Transverse colon (tissue), 4 donors: ENCODE results near the gene GPR83. TPM values are rescaled to one million over a fixed set of nuclear protein-coding genes. Genes with fewer than 3 reads are reported as not detected.

Experiments used
- DNase-seq: peaks from one replicate; pipeline ENCODE4 v3.0.0-alpha.2; 2019
- H3K27ac ChIP-seq, 4 donors: fragments of 200-600 bp; sonication (generic); 2 replicates each; pipeline ENCODE4 v1.5.1; 2016 to 2018; ENCODE audit warnings: inconsistent platforms in 4 of 4
- H3K27me3 ChIP-seq: fragments of 200-600 bp; sonication (generic); 2 replicates; pipeline ENCODE4 v1.5.1; 2017; ENCODE audit warnings: inconsistent platforms
- H3K36me3 ChIP-seq, 4 donors: fragments of 200-600 bp; sonication (generic); 2 replicates each; pipeline ENCODE4 v1.5.1; 2017 to 2019; ENCODE audit warnings: inconsistent platforms in 4 of 4
- H3K4me1 ChIP-seq, 4 donors: fragments of 200-600 bp; sonication (generic); 2 replicates each; pipeline ENCODE4 v1.5.1; 2017 to 2020; ENCODE audit warnings: inconsistent platforms in 4 of 4
- H3K4me3 ChIP-seq, 4 donors: fragments of 200-600 bp; sonication (generic); 1 replicate in 1 of 4; 2 replicates in 3 of 4; pipeline versions ENCODE4 v1.5.1 to v1.6.1; 2017 to 2019; ENCODE audit warnings: inconsistent platforms in 4 of 4
- H3K9me3 ChIP-seq, 2 donors: fragments of 200-600 bp; sonication (generic); 2 replicates each; pipeline ENCODE4 v1.5.1; 2017 to 2019; ENCODE audit warnings: inconsistent platforms in 2 of 2
- CTCF ChIP-seq, 5 experiments: fragments of 200-600 bp in 3 of 5; fragments of 450-650 bp in 2 of 5; sonication (generic) in 3 of 5; IDR thresholded peaks; 1 replicate in 2 of 5; 2 replicates in 3 of 5; pipeline ENCODE4 v1.5.1; 2016 to 2017; ENCODE audit warnings: antibody characterized with exemption in 5 of 5, inconsistent platforms in 3 of 5, mild to moderate bottlenecking in 2 of 5, moderate library complexity in 1 of 5
- EP300 ChIP-seq: sonication (generic); formaldehyde crosslinking; IDR thresholded peaks from one replicate; pipeline ENCODE4 v1.6.1; 2017; ENCODE audit warnings: antibody characterized with exemption, low read depth
- POLR2A ChIP-seq: fragments of 450-650 bp; IDR thresholded peaks from one replicate; pipeline ENCODE4 v1.6.1; 2016; ENCODE audit warnings: antibody characterized with exemption, mild to moderate bottlenecking, moderate library complexity
- POLR2AphosphoS5 ChIP-seq, 3 donors: sonication (generic); formaldehyde crosslinking; IDR thresholded peaks; one replicate each; pipeline ENCODE4 v1.6.1; 2016; ENCODE audit warnings: antibody characterized with exemption in 3 of 3
- WGBS, 2 donors: methylation state at CpG; one replicate each; pipeline ENCODE4 v1.1.5; 2018; ENCODE audit warnings: low coverage in 1 of 2; 5-methylcytosine and 5-hydroxymethylcytosine counted together
- in situ Hi-C, 4 donors: fragments of 200-750 bp; cut with MboI; loops; one replicate each; pipeline versions ENCODE4 v1.15.0 to v1.15.1; 2017; ENCODE audit warnings: low sequenced_read_pairs in 3 of 4, low pct_ligation_motif_present in 1 of 4, low pct_unique_long_range_greater_than_20kb in 1 of 4
- intact Hi-C: fragments of 100-400 bp; cut with DNase I; formaldehyde crosslinking; loops from one replicate; pipeline ENCODE4 v1.15.1; 2023; ENCODE audit warnings: low total_unique reads
- total RNA-seq, 4 donors: library from RNA; depleted of rRNA; stranded (reverse); fragments of >200 nt; gene quantifications; one replicate each; pipeline ENCODE4 v1.1.0, GENCODE V29; 2016

GPR83 gene
- total RNA-seq, 4 donors from 2014 or later, result 3.8 TPM; not detected in 3

GRCh38 chr11:94418123-94418765 lies 17.0 kb upstream of the GPR83 start:
- TF ChIP-seq EP300 (no peak), POLR2A (no peak), POLR2AphosphoS5 (IDR thresholded peaks at IDR 0.05) (no peak), CTCF (IDR thresholded peaks at IDR 0.05) (no peak)
- WGBS, 2 donors, result 69 to 74% methylated on average over 3 of the region's 3 CpGs
- no peaks in the 10 kb centered on the region for H3K27me3 ChIP-seq
- intact Hi-C loops (loop anchor here (10.0 kb wide), 2 partner anchors 233 to 523 kb away; no protein-coding TSS in a partner anchor), in situ Hi-C loops (loop anchor here in 1 of 4 donors (25.0 kb wide), 1 partner anchor 231 kb away; no protein-coding TSS in a partner anchor)
- H3K9me3 ChIP-seq, result no peaks in the 10 kb centered on the region
- H3K4me3 ChIP-seq, result no peak overlapping the region
- peaks cover 0 to 13% (median 0%) of the 10 kb centered on the region in 4 donors for H3K36me3 ChIP-seq
- no peak for DNase-seq
- H3K4me1 ChIP-seq, result no peaks in the 10 kb centered on the region
- H3K27ac ChIP-seq, result no peak overlapping the region

- no peaks in the 10 kb centered on the region for H3K4me1 ChIP-seq
- no peak overlapping the region for H3K27ac ChIP-seq
- 54 to 69% methylated on average over 2 to 4 of the region's 4 CpGs for WGBS, 2 donors
- DNase-seq, result no peak
- intact Hi-C loops, result loop anchor here (10.0 kb wide), 2 partner anchors 233 to 523 kb away; no protein-coding TSS in a partner anchor
- peaks cover 0 to 13% (median 0%) of the 10 kb centered on the region in 4 donors for H3K36me3 ChIP-seq
- no peaks in the 10 kb centered on the region for H3K27me3 ChIP-seq
- in situ Hi-C loops, result loop anchor here in 1 of 4 donors (25.0 kb wide), 1 partner anchor 230 kb away; no protein-coding TSS in a partner anchor
- H3K9me3 ChIP-seq, result no peaks in the 10 kb centered on the region
- TF ChIP-seq POLR2AphosphoS5 (IDR thresholded peaks at IDR 0.05) (no peak), CTCF (IDR thresholded peaks at IDR 0.05) (peak; percentile 22 to 37 (median 30))
- no peak overlapping the region for H3K4me3 ChIP-seq
Observed at GRCh38 chr11:94417386-94417987, 16.3 kb upstream of the GPR83 start.

- Histone ChIP-seq H3K27me3 (peaks cover 24% of the 10 kb centered on the region), H3K4me1 (peaks cover 0 to 5% (median 0%) of the 10 kb centered on the region in 4 donors)
- in situ Hi-C loops, result loop anchor here in 1 of 4 donors (25.0 kb wide), 1 partner anchor 218 kb away; no protein-coding TSS in a partner anchor
Observed at GRCh38 chr11:94405062-94405833, 4.0 kb upstream of the GPR83 start.

GRCh38 chr11:94402355-94402754 lies 1.1 kb upstream of the GPR83 start:
- intact Hi-C loops, result no loop called here
- no peak for DNase-seq
- Histone ChIP-seq H3K4me1 (peaks cover 0 to 5% (median 0%) of the 10 kb centered on the region in 4 donors), H3K4me3 (no peak overlapping the region), H3K27me3 (peaks cover 41% of the 10 kb centered on the region), H3K36me3 (no peaks in the 10 kb centered on the region), H3K27ac (no peak overlapping the region), H3K9me3 (no peaks in the 10 kb centered on the region)
- 37% methylated on average over 1 of the region's 1 CpG; no CpG with 5 or more reads in 1 of the 2 donors for WGBS, 2 donors
- in situ Hi-C loops, result loop anchor here in 1 of 4 donors (25.0 kb wide), 1 partner anchor 215 kb away; no protein-coding TSS in a partner anchor
- no peak for TF ChIP-seq CTCF (IDR thresholded peaks at IDR 0.05)
- no peak for TF ChIP-seq POLR2AphosphoS5 (IDR thresholded peaks at IDR 0.05)
- no peak for TF ChIP-seq POLR2A
- no peak for TF ChIP-seq EP300

More at GRCh38 chr11:94405062-94405833, 4.0 kb upstream of the GPR83 start:
- Histone ChIP-seq H3K9me3 (no peaks in the 10 kb centered on the region), H3K27ac (no peak overlapping the region), H3K4me3 (no peak overlapping the region), H3K36me3 (no peaks in the 10 kb centered on the region)
- DNase-seq, result no peak
- 90 to 91% methylated on average over 4 of the region's 4 CpGs for WGBS, 2 donors
- intact Hi-C loops, result no loop called here
- TF ChIP-seq POLR2AphosphoS5 (IDR thresholded peaks at IDR 0.05) (no peak), EP300 (no peak), POLR2A (no peak)
